OCI-LY7 (cell line): ENCODE data around the gene STXBP5.

Source experiments
- EZH2phosphoT487 ChIP-seq: fragments of 200-600 bp; sonication (generic); IDR thresholded peaks from 2 replicates; pipeline ENCODE4 v1.6.1; 2018; ENCODE audit warnings: low read depth, borderline replicate concordance, mild to moderate bottlenecking, mixed run types, antibody characterized with exemption, low read length, moderate library complexity, mixed read lengths
- TF ChIP-seq, protein P1 (sequence below): fragments of 200-600 bp; sonication (generic); conservative IDR thresholded peaks from 2 replicates; pipeline ENCODE4 v1.5.1; 2014; ENCODE audit warnings: mild to moderate bottlenecking, antibody characterized with exemption, low read length, moderate library complexity, mixed read lengths

DNA sequence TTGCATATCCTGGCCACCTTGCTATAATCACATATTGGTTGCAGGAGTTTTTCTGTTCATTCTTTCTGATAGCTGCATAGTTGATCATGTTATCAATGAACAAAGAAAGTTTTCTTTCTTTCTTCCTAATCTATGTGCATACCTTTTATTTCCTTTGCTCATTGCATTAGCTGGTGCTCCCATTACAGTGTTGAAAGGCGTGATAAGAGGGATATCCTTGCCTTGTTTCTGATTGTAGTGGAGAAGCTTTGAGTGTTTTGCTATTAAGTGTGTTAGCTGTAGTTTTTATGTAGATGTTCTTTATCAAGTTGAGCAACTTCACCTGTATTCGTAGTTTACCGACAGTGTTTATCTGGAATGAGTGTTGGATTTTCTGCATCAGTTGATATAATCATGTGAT lies 14.6 kb downstream of the STXBP5 start:
- TF ChIP-seq, protein P1, sequence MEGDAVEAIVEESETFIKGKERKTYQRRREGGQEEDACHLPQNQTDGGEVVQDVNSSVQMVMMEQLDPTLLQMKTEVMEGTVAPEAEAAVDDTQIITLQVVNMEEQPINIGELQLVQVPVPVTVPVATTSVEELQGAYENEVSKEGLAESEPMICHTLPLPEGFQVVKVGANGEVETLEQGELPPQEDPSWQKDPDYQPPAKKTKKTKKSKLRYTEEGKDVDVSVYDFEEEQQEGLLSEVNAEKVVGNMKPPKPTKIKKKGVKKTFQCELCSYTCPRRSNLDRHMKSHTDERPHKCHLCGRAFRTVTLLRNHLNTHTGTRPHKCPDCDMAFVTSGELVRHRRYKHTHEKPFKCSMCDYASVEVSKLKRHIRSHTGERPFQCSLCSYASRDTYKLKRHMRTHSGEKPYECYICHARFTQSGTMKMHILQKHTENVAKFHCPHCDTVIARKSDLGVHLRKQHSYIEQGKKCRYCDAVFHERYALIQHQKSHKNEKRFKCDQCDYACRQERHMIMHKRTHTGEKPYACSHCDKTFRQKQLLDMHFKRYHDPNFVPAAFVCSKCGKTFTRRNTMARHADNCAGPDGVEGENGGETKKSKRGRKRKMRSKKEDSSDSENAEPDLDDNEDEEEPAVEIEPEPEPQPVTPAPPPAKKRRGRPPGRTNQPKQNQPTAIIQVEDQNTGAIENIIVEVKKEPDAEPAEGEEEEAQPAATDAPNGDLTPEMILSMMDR, result no peak
- no peak for TF ChIP-seq EZH2phosphoT487
